ENCODE measurements around the gene CERS3. TPM values are rescaled to one million over a fixed set of nuclear protein-coding genes. Genes with fewer than 3 reads are reported as not detected.

The CERS3 gene
- total and polyA plus RNA-seq, 2 of the 4 experiments (the other 2 are of a cell fraction) = not detected

- Histone ChIP-seq H3K4me2 (ENCODE audit: low read depth, low read length) (no peak overlapping the region), H2BK20ac (ENCODE audit: low read depth, low read length) (no peak overlapping the region), H3K18ac (ENCODE audit: low read depth, low read length) (no peak overlapping the region), H3K27ac (ENCODE audit: insufficient read depth, low read length) (no peak overlapping the region), H2AK9ac (replicated peaks; ENCODE audit: low read depth, low read length, poor library complexity) (no peak overlapping the region), H3K4ac (ENCODE audit: low read depth, low read length) (no peak overlapping the region), H2AFZ (replicated peaks; ENCODE audit: low read length, poor library complexity) (no peak overlapping the region), H3K4me1 (ENCODE audit: control insufficient read depth, insufficient read depth, low read length) (no peaks in the 10 kb centered on the region), H4K91ac (ENCODE audit: insufficient read depth, low read depth, low read length) (no peak overlapping the region), H3K56ac (ENCODE audit: extremely low read depth, insufficient read depth, low read length) (no peak overlapping the region), H4K8ac (ENCODE audit: low read depth in 2 of 2, low read length in 2 of 2) (no peak overlapping the region), H4K20me1 (ENCODE audit: insufficient read depth, low read length) (no peaks in the 10 kb centered on the region), H2AK5ac (ENCODE audit: low read depth, low read length) (no peak overlapping the region), H3K9me1 (ENCODE audit: insufficient read depth, low read length) (no peaks in the 10 kb centered on the region), H2BK120ac (ENCODE audit: low read depth, low read length) (no peak overlapping the region), H3K79me1 (ENCODE audit: low read depth in 1 of 2, low read length in 2 of 2) (no peaks in the 10 kb centered on the region), H2BK5ac (ENCODE audit: low read depth, low read length, poor library complexity, severe bottlenecking) (no peak overlapping the region), H3K4me3 (ENCODE audit: insufficient read depth, low read depth, low read length) (no peak overlapping the region), H3K23ac (ENCODE audit: low read depth, low read length) (no peak overlapping the region), H2BK15ac (ENCODE audit: low read depth, low read length) (no peak overlapping the region), H3K9me3 (ENCODE audit: control insufficient read depth, insufficient read depth, low read length) (peaks cover 26% of the 10 kb centered on the region), H3K9ac (ENCODE audit: low read depth, low read length) (no peak overlapping the region), H4K5ac (ENCODE audit: low read depth, low read length) (no peak overlapping the region), H3K36me3 (ENCODE audit: control insufficient read depth, insufficient read depth, low read length) (no peaks in the 10 kb centered on the region), H3K14ac (replicated peaks; ENCODE audit: low read depth, low read length) (no peak overlapping the region), H3K27me3 (ENCODE audit: control insufficient read depth, insufficient read depth, low read length) (no peaks in the 10 kb centered on the region)
- no TSS peak for BruUV-seq (replicated peaks)
- DNase-seq (no peak), ATAC-seq (ENCODE audit: low read depth) (no peak)
- CTCF ChIA-PET = no interaction called here
- TF ChIP-seq MAFK (IDR thresholded peaks at IDR 0.05; ENCODE audit: low read depth, low read length) = no peak
- TF ChIP-seq BHLHE40 (IDR thresholded peaks at IDR 0.05; ENCODE audit: low read depth, low read length) = no peak
- no peak for TF ChIP-seq CTCF (conservative IDR thresholded peaks at IDR 0.05; ENCODE audit: low read depth, low read length)
- no peak for TF ChIP-seq MXI1 (IDR thresholded peaks at IDR 0.05; ENCODE audit: borderline replicate concordance, low read depth, low read length)
- no peak for TF ChIP-seq USF2 (IDR thresholded peaks at IDR 0.05; ENCODE audit: low read depth, low read length)
- TF ChIP-seq FOS (IDR thresholded peaks at IDR 0.05; ENCODE audit: low read depth, low read length) = no peak
- no peak for TF ChIP-seq RAD21 (IDR thresholded peaks at IDR 0.05; ENCODE audit: low read length)
- TF ChIP-seq RFX5 (IDR thresholded peaks at IDR 0.05; ENCODE audit: low read depth, low read length) = no peak
- TF ChIP-seq RCOR1 (IDR thresholded peaks at IDR 0.05; ENCODE audit: insufficient replicate concordance, low read length) = no peak
- TF ChIP-seq ELK1 (IDR thresholded peaks at IDR 0.05; ENCODE audit: borderline replicate concordance, low read depth, low read length) = no peak
- no peak for TF ChIP-seq POLR2A (IDR thresholded peaks at IDR 0.05; ENCODE audit: low read depth, low read length)
- TF ChIP-seq CHD1 (IDR thresholded peaks at IDR 0.05; ENCODE audit: low read depth, low read length) = no peak
- TF ChIP-seq SMC3 (IDR thresholded peaks at IDR 0.05; ENCODE audit: low read depth, low read length) = no peak
- no peak for TF ChIP-seq MAZ (IDR thresholded peaks at IDR 0.05; ENCODE audit: borderline replicate concordance, low read depth, low read length)
- TF ChIP-seq NFE2L2 (IDR thresholded peaks at IDR 0.05; ENCODE audit: low read depth, low read length) = no peak
- no peak for TF ChIP-seq CEBPB (IDR thresholded peaks at IDR 0.05; ENCODE audit: low read depth, low read length)
- dilution Hi-C loops (cut with HindIII; ENCODE audit: low sequenced_read_pairs, unreplicated experiment) = no loop called here
- POLR2A ChIA-PET (ENCODE audit: unreplicated experiment) = no interaction called here
- in situ Hi-C loops (cut with MboI; ENCODE audit: low sequenced_read_pairs) = no loop called here
- intact Hi-C loops (cut with micrococcal nuclease) = no loop called here
- WGBS, 2 experiments (ENCODE audit: extremely low coverage in 2 of 2, insufficient read length in 1 of 2) = no CpG with 5 or more reads among the region's 1 CpG
Measured at GRCh38 chr15:100405179-100405578, 123.6 kb downstream of the CERS3 start.
